DLD1 (cell line): ENCODE measurements around the gene KRT81.
"Not testable (repeated sequence)": the region's sequence is repeated elsewhere in the genome, so short reads cannot be mapped to it uniquely, and the experiment has no call there.

Source experiments
- in situ Hi-C: cut with HindIII; loops from 2 replicates; pipeline ENCODE4 v1.10.0; 2017; ENCODE audit warnings: low sequenced_read_pairs

KRT81 gene

GRCh38 chr12:52244615-52244994 lies 46.7 kb downstream of the KRT81 start:
- in situ Hi-C loops, result no loop called here

- in situ Hi-C loops, result no loop called here
These were observed 47.3 kb downstream of the KRT81 start for GRCh38 chr12:52243856-52244614.

GRCh38 chr12:52243259-52243855 lies 48.0 kb downstream of the KRT81 start:
- in situ Hi-C loops, result no loop called here

GRCh38 chr12:52242442-52243258 lies 48.7 kb downstream of the KRT81 start:
- in situ Hi-C loops, result no loop called here

- in situ Hi-C loops, result no loop called here
These were observed 50.0 kb downstream of the KRT81 start for GRCh38 chr12:52241205-52241842.

- in situ Hi-C loops, result not testable (repeated sequence)
These were observed 51.1 kb downstream of the KRT81 start for GRCh38 chr12:52240247-52240646.

GRCh38 chr12:52239767-52240166 lies 51.6 kb downstream of the KRT81 start:
- in situ Hi-C loops, result no loop called here

GRCh38 chr12:52238916-52239646 lies 52.3 kb downstream of the KRT81 start:
- in situ Hi-C loops, result no loop called here

- in situ Hi-C loops, result no loop called here
These were observed 53.0 kb downstream of the KRT81 start for GRCh38 chr12:52238207-52238840.

- in situ Hi-C loops, result no loop called here
These were observed 54.8 kb downstream of the KRT81 start for GRCh38 chr12:52236386-52237050.
